ENCODE data around the gene RCCD1.

Gene RCCD1

DNA sequence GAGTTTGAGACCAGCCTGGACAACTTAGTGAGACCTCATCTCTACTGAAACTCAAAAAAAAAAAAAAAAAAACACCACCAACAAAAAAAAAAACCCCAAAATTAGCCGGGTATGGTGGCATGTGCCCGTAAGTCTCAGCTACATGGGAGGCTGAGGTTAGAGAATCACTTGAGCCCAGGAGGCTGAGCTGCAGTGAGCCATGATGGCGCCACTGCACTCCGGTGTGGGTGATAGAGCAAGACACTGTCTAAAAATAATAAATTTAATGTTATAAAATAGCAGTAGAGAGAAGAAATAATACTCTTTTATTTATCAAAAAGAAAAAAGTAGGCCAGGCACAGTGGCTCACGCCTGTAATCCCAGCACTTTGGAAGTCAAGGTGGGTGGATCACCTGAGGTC, 17.4 kb downstream of the RCCD1 start:
- no peak for DNase-seq

DNA sequence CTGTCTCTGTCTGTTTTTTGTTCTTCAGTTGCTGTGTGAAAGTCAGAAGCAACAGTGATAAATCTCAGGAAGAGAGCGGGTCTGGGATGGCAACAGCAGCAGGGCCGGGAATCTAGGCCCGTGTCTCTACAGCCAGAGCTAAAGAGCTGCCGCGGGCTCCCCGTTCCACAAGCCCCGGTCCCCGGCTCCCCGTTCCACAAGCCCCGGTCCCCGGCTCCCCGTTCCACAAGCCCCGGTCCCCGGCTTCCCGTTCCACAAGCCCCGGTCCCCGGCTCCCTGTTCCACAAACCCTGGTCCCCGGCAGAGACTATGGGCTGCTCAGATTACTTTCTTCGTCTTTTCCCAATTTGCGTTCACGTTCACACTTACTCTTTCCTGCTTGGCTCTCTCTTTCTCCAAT, 19.5 kb downstream of the RCCD1 start:
- no peak for DNase-seq

DNA sequence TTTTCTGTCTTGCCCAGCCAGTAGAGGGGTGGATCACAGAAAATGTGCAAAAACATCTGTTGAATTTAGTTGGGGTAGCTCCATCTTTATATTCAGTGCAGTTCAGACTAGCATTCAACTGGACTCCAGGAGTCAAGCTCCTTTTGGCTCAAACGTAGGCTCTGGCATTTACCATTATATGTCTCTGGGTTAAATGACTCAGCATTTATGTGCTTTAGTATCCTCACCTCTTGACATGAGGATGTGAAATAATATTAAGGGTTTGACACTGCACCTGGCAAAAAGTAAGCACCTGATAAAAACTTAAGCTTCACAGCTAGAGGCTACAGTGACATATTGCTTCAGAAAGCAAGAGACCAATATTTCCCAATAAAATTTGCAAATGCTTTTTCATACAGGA, 24.9 kb downstream of the RCCD1 start:
- no peak for DNase-seq

DNA sequence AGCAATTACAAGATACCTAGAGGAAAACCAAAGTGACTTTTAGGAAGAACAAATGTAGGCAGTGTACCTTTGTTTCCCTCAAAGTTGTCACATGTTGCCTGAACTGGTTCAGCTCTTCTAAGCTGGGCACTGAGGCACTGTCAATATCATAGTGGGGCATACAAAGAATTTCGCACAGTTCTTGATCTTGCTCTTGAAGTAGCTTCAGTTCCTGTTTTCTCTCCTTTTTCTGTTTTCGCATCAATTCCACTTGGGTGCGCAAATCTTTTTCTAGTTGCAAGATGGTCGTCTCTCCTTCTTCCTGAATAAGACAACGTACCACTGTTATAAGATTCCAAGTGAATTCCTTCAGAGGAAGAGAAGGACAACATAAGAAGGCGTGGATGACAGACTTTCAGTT, 27.0 kb downstream of the RCCD1 start:
- no peak for DNase-seq

DNA sequence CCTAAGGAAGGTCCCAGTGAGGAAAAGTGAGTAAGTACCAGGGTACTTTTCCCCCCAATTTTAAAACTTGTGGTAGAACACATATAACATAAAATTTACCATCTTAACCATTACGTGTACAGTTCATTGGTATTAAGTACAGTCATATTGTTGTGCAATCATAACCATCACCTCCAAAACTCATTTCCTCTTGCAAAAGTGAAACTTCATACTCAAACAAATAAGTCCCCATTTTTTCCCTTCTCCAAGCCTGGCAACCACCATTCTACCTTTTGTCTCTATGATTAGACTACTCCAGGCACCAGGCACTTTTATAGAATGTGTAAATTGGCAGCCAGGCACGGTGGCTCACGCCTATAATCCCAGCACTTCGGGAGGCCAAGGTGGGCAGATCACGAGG, 27.5 kb downstream of the RCCD1 start:
- no peak for DNase-seq

DNA sequence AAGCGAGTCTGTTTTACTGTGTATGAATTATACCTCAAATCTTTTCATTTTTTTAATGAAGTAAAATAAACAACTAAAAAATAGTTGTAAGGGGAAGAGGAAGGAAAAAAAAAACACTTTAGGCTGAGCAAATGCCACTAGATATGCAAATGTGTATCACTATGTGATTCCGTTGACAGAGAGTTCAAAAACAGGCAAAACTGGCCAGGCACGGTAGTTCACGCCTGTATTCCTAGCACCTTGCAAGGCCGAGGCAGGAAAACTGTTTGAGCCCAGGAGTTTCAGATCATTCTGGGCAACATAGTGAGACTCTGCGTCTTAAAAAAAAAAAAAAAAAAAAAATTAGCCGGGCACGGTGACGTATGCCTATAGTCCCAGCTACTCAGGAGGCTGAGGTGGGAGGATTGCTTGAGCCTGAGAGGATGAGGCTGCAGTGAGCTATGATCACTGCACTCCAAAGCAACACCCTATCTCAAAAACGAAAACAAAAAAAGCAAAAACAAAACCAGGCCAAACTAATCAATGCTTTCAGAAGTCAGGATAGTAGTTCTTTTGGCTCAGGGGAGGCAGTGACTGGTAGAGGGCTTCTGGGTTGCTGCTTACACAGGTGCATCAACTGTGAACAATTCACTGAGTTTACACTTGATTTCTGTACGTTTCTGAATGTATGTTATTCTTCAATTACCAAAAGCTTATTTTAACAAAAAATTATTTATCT, 32.3 kb downstream of the RCCD1 start:
- peak; percentile 10 to 55 for DNase-seq

DNA sequence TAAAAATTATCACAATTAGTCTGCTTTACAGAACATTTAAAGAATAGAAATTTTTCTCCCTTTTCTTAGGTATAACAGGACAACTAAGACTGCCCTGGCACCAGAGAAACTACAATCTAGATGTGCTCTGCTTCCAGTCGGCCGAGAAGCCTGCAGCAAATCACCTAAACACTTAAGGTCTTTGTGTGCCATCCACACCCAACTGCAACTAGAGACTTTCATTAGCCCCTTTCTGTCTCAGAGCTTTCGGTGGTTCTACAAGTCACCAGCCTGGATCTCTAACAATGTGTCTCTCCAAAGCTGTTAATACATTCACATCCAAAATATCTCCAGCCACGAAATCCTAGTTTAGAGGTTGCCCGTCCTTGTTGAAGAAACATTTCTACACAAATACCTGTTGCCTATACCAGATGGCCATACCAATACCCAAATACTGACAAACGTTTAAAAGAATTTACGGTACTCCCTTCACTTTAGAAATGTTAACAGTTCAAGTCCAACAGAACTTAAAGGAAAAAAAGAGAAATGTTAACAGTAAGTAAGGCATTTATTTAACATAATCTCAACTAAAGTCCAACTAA, 33.0 kb downstream of the RCCD1 start:
- peak; percentile 7 to 50 for DNase-seq

- peak in 1 of 2 experiments; percentile 27 for DNase-seq
Observed at GRCh38 chr15:90988296-90988695, 33.6 kb downstream of the RCCD1 start.

GRCh38 chr15:90989040-90989768, 34.5 kb downstream of the RCCD1 start:
- no peak for DNase-seq

- no peak for DNase-seq
Observed at GRCh38 chr15:90990446-90990845, 35.8 kb downstream of the RCCD1 start.

DNA sequence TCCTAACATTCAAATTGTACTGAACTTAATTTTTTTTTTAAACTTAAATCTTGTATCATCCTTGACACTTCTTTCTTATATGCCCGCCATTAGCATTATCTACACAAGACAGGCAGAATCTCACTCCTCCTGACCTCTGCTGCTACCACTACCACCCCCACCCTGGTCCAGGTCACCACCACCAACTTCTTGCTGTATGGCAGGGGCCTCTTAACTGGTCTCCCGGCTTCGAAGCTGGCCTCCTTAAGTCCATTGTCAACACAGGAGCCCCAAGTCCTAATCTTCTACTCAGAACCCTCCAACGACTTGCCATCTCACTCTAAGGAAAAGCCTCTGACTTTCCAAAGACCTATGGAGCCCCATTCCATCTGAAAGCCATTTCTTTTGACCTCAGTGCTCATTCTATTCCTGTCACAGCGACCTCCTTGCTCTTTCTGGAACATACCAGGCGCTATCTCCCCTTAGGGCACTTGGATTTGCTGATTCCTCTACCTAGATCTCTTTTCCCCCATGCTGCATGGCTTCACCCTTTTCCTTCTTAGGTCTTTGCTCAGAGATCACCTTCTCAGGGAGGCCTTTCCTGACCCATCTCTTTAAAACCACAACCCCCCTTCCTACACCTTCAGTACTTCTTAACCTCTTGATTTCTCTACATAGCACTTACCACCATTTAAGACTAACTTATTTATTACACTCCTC, 37.1 kb downstream of the RCCD1 start:
- no peak for DNase-seq

DNA sequence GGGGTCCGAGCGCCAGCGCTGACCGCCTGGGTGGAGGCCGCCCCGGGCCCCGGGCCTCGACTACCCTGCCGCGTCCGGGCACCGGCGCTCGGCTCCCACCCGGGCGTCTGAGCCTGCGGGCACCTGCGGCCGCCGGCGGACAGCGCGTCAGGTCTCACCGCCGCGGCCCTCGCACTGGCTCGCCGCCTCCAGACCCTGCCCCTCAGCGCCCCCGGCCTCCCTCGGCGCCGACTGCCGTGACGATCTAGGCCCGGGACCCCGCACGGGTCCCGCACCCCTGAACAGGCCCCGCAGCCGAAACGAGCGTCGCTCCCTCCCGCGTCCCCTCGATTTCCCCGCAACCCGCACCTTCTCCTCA, 39.4 kb downstream of the RCCD1 start:
- DNase-seq: peak in 1 of 2 experiments; percentile 63

GRCh38 chr15:90994417-90995311, 40.0 kb downstream of the RCCD1 start, which contains the start of gene PRC1:
Gene PRC1, minus strand, starts transcription at chr15:90994535. Its CDS starts 118 bp downstream, at chr15:90994417.
- peak; percentile 95 to 99 for DNase-seq

GRCh38 chr15:90998737-90999136, 44.1 kb downstream of the RCCD1 start:
- DNase-seq: no peak

DNA sequence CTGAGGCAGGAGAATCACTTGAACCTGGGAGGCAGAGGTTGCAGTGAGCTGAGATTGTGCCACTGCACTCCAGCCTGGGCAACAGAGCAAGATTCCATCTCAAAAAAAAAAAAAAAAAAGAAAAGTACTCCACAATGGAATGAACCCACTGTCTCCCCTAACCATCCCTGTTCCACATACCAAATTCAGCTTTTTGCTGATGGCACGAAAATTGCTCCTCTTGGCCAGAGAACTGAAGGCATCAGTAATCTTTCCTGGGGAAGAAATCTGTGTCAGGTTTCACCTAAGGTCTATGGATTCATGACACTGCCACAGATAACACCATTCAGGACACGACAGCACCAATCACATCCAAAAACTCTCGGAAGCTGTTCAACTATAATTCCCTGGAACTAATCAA, 46.5 kb downstream of the RCCD1 start:
- DNase-seq: no peak

GRCh38 chr15:91007266-91007665, 52.6 kb downstream of the RCCD1 start:
- no peak for DNase-seq

All from NCI-H526 (cell line).